ENCODE measurements around the gene CNTNAP2.

Gene CNTNAP2

GRCh38 chr7:148148456-148148855, 2031.9 kb downstream of the CNTNAP2 start:
- no peak for DNase-seq (ENCODE audit: low read depth)

DNA sequence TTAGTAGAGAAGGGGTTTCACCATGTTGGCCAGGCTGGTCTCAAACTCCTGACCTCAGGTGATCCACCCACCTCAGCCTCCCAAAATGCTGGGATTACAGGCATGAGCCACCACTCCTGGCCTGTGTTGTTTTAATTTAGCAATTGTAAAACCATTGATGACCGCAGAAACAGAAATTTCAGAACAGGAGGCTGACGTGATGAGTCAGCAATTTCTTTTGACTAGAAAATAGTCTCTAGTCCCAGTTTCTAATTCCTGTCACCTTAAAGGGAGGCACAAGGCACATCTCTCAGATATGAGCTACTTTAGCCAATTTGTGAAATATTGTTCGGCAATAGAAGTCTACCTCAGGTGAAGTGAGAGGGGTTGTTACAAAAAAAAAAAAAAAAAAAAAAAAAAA, 2033.1 kb downstream of the CNTNAP2 start:
- no peak for DNase-seq (ENCODE audit: low read depth)

DNA sequence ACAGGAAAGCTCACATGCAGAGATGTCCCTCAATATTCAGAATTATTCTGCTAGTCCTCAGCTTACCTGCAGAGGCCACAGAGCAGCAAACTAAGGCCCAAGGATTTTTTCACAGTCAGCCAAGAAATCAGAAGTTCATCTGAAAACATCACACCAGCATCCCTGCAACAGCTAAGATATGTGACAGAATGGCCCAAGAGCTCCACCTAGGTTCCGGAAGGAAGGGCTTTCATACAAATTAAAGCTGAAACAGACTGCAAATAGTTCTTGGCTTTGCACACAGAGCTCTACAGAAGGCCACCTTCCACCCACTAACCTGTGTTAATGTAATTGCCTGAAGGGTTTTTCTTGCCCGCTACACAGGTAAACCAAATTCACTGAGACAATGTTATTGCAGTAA, 2035.2 kb downstream of the CNTNAP2 start:
- DNase-seq (ENCODE audit: low read depth) = no peak

DNA sequence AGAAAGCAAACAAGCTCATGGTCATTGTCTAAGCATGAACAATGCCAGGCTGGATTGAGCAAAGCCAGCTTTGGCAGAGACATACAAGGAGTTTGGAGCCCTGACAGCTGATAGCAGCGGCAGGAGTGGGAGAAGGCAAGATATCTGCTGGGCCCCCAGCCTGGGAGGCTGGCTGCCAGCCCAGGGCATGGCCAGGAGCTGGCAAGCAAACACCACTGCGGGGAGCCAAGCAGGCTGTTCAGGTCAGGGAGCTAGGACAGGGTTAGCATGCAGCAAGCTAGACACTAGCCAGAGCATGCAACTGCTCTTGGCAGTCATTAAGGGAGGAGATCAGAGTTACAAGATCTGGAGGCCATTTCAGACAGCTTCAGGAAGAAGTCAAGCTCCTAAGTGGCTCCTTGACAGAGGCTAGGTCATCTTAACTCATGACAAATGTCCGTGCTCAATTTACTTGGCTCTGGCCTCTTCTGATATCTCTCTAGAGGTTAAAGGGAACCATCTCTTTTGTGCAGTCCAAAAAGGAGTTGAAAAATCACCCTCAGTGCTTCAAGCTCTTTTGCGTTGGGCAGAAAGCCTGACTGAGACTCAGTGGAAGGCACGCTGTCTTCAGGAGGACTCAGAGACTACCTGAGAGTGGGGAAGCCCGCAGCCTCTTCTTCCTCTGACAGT, 2037.1 kb downstream of the CNTNAP2 start:
- DNase-seq (ENCODE audit: low read depth) = no peak

- no peak for DNase-seq (ENCODE audit: low read depth)
Observed at GRCh38 chr7:148155000-148155399, 2038.4 kb downstream of the CNTNAP2 start.

GRCh38 chr7:148155826-148156225, 2039.2 kb downstream of the CNTNAP2 start:
- DNase-seq (ENCODE audit: low read depth) = no peak

DNA sequence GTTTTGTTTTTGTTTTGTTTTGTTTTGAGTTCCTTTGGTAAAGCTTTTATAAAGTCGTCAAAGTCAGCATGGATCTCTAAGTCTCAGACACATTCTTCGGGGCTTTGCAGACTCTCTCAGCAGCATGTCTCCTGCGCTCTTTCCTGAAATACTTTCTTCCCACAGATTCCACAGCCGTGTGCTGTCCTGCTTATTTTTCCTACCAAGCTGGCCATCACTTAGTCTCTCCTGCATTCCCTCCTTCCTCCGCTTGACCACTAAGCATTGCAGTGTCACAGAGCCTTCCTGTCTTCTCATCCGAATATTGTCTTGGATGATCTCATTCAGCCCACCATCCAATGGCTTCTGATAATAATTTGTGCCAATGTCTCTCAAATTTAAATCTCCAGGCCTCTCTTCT, 2039.6 kb downstream of the CNTNAP2 start:
- DNase-seq (ENCODE audit: low read depth) = no peak

GRCh38 chr7:148159331-148159730, 2042.7 kb downstream of the CNTNAP2 start:
- no peak for DNase-seq (ENCODE audit: low read depth)

DNA sequence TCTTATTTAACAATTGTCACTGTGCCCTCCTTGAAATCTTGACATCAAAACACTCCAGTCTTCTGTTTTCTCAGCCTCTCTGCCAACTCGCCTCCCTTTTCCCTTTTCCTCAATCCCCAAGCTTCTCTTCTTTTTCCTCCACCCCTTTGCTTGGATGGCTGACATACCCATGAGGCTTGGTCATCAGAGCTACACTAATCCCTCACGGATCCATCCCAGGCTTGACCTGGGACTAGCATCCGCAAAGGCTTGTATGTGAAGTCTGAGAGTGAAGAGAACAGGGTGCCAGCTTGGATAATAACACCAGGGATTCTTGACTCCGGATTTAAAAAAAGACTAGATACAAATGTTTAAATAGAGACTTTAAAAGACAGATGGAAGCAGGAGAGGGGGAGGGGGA, 2045.2 kb downstream of the CNTNAP2 start:
- DNase-seq (ENCODE audit: low read depth) = no peak

DNA sequence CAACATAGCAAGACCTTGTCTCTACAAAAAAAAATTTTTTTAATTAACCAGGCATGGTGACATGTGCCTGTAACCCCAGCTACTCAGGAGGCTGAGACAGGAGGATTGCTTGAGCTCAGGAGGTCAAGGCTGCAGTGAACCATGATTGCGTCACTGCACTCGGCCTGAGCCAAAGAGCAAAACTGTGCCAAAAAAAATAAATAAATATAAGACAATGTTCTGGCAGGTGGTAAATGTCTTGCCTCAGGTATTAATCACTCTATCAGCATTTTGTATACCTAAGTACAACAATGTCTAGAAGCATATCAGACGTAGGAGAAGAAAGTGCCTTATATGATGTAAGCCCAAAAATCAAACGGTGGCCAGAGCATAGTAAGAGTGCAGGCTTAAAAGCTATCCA, 2046.2 kb downstream of the CNTNAP2 start:
- DNase-seq (ENCODE audit: low read depth) = no peak

DNA sequence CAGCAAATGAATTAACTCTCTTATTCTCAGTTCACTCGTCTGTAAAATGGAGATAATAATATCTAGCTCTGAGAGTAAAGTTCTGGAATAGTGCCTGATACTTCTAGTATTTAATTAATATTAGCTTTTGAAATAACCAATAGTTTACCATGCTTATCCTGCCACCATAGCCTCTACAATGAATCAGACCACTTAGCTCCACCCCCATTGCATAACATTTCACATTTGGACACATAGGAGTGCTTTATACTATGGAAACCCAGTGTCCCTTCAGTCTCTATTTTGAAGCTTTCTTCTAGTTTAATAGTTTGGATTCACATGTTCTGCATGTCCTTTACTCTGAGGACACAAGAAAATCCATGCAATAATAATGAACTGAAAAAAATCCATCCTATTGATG, 2046.6 kb downstream of the CNTNAP2 start:
- DNase-seq (ENCODE audit: low read depth) = no peak

DNA sequence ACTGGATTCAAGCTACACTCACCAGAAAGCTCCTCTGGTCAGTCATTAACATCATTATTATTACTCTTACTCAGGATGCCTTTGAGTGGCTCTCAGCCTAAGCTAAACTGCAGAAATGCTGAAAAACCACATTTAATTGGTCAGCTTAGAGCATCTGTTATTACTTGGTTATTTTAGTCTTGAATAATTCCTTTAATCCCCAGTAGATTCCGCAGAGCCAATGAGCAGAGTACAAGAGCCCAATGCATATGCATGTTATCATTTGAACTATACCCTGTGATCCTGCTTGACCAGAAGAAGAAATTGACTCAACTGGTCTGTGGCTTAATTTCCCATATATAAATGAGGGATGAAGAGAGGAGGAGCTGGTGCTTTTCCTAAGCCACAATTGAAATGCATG, 2056.3 kb downstream of the CNTNAP2 start:
- no peak for DNase-seq (ENCODE audit: low read depth)

DNA sequence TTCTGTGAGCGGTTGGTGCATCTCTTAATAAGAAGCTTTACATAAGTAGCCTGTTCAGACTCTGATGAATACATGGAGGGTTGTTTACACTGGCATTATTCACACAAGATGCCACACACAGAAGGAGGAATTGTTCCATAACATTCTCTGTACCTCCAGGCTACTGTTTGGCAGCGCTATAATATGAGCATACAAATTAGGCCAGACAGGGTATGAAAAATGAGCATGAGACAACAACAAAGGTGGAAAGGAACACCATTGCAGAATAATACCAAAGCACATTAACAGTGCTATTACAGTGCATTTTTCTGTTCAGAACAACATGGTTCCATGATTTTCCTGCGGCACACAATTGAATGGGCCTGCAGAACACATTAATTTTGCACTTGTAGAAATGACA, 2056.8 kb downstream of the CNTNAP2 start:
- no peak for DNase-seq (ENCODE audit: low read depth)

DNA sequence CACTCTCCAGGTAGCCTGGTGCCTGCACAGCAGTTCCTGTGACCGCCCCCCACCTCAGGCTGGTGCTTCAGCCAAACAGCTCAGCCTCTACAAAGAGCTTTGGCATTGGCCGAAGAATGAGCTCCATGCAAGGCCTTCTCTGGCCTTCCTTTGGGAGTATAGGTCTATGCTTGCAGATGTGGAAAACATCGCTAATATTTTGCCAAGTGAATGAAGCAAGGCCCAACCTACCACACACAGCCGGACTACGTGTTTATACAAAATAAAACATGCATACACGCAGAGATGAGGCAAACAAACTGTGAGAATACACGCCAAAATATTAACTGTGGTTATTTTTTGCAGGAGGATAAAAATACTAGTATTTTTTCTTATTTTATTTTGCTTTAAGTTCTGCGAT, 2057.8 kb downstream of the CNTNAP2 start:
- no peak for DNase-seq (ENCODE audit: low read depth)

GRCh38 chr7:148175512-148175911, 2058.9 kb downstream of the CNTNAP2 start:
- no peak for DNase-seq (ENCODE audit: low read depth)

DNA sequence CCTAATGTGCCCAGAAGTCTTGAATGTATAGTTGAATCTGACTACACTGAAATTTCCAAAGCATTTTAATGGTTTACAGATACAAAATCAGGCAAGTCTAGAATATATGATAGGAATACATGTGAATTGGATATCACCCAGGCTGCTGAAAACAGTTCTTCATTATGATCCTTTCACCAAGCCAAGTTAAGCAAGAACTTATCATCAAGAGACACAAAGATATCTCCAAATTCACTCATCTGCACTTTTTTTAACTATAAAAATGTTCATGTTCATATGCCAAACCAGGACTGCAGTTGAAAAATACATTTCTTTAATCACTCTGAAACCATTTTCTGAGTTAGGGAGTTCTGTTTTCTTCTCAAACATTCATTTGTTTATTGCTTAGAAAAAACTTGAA, 2061.4 kb downstream of the CNTNAP2 start:
- DNase-seq (ENCODE audit: low read depth) = no peak

GRCh38 chr7:148180075-148180474, 2063.5 kb downstream of the CNTNAP2 start:
- no peak for DNase-seq (ENCODE audit: low read depth)

DNA sequence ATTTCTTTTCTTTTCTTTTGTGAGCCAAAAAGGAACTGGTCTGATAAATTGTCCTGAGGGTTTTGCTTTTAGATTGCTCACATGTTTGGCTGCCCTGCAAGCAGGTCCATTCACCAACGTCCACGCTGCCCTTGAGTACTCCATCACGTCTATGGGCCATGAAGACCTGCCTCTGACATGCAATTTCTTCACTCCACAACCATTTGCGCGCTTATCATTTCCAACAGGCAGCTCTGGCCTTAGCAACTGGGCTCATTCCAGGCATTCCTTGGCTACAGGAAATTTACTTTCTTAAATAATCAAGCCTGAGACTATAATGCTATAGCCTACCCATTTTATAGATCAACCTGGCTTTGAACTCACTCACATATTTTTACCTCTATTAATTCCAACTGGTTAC, 2065.7 kb downstream of the CNTNAP2 start:
- DNase-seq (ENCODE audit: low read depth) = no peak

- no peak for DNase-seq (ENCODE audit: low read depth)
Observed at GRCh38 chr7:148185041-148185440, 2068.4 kb downstream of the CNTNAP2 start.

DNA sequence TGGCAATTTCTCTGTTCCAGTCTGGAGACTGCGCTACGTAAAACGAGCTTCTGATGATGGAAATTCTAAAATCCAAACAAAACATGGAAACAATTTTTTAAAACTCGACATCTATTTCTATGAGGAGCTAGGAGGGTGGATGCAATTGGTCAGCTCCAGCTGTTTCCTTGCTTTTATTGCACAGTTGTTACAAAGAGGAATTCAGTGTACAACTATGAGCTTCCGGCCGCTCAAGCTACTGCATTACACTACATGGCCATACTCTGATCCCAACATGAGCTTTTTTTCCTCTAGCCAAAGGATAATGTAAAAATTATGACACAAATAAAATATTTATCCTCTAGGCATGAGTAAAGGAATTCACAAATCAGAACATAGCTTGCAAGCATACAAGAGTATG, 2070.9 kb downstream of the CNTNAP2 start:
- DNase-seq (ENCODE audit: low read depth) = no peak

DNA sequence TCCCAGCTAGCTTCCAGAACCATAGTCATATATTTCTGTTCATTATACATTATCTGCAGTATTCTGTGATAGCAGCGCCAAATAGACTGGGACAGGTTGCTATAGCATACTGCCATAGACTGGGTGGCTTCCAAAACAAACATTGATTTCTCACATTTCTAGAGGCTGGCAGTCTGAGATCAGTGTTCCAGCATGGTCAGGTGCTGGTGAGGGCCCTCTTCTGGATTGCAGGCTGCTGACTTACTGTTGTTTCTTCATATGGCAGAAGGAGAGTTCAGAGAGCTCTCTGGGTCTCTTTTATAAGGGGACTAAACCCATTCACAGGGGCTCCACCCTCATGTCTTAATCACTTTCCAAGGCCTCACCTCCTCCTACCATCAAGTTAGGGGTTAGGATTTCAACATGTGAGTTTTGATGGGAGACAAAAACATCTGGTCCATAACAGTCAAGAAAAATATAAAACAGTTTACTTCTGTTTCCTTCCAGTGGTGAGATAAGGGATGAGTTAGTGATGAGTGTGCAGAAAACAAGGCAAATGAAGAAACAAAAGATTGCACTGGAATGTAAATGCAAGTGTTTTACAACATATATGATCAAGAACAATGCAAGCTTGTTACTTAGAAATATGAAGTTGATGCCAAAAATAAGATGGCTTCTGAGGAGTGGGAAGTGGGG, 2074.9 kb downstream of the CNTNAP2 start:
- no peak for DNase-seq (ENCODE audit: low read depth)

DNA sequence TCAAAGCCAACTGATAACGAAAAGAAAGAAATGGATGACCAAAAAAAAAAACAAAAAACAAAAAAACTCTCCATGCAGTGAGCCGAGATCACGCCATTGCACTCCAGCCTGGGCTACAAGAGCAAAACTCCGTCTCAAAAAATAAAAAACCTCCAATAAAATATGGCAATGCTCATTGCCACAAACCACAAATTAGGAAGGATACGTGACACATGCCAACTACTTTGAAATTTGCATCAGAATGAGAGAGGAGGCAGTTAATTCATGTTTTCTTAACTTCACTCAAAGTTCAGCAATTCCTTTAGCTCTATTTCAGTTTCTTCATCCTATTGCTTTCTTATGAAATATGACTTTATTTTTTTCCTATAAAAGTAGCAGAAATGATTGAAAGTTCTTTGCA, 2075.9 kb downstream of the CNTNAP2 start:
- DNase-seq (ENCODE audit: low read depth) = no peak

- no peak for DNase-seq (ENCODE audit: low read depth)
Observed at GRCh38 chr7:148201992-148202391, 2085.4 kb downstream of the CNTNAP2 start.

DNA sequence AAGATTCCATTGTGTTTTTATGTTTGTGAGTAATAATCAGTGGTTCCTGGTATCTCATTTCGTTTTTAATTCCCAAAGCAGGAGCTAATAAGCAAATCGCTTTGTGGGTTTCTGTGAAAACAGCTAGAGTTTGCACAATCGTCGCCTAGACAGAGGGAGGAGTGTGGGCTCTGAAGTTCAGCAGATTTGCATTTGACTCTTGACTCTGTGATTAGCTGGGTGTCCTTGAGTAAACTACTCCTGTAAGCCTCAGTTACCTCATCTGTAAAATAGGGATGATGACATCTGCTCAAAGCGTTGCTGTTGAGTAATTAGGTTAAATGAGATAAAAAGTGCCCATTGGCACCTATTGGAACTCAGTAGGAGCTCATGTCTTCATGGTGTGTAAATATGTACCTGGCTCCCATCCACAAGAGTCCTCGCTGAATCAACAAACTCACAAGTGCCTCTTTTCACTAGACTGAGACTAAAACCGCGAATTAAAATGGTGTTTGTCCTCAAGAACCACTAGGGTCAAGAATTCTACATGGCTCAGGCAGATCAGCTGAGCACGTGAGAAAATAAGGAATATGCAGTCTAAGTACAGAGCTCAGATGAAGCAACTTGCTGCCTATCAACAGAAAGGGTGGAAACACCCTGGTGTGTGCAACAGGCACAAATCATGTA, 2088.2 kb downstream of the CNTNAP2 start:
- no peak for DNase-seq (ENCODE audit: low read depth)
